HEK293T (cell line): ENCODE measurements around the gene EPX.
A peak's percentile ranks its signal among the peaks of the same experiment; 100 is the strongest.

ENCODE experiments used
- CTCF ChIA-PET: fragments of 350-600 bp; formaldehyde crosslinking; extraction: SDS; loops from one replicate; lab custom pipeline; 2021; ENCODE audit warnings: antibody characterized with exemption, inconsistent platforms; lab: Yijun Ruan, JAX
- POLR2A ChIA-PET: fragments of 350-600 bp; formaldehyde crosslinking; extraction: SDS; loops from one replicate; lab custom pipeline; 2020; ENCODE audit warnings: antibody characterized with exemption, inconsistent platforms; lab: Yijun Ruan, JAX
- DNase-seq: peaks from one replicate; pipeline ENCODE4 v3.0.0; 2012; ENCODE audit warnings: mixed read lengths; ENCODE audit errors: extremely low spot score
- ARNT ChIP-seq: fragments of 450-650 bp; IDR thresholded peaks from 2 replicates; pipeline ENCODE4 v1.6.1; 2017; ENCODE audit warnings: mild to moderate bottlenecking
- BHLHE40 ChIP-seq: fragments of 450-650 bp; IDR thresholded peaks from 2 replicates; pipeline ENCODE4 v1.6.1; 2016; ENCODE audit warnings: mild to moderate bottlenecking, moderate library complexity, borderline replicate concordance
- CTBP1 ChIP-seq: fragments of 450-650 bp; IDR thresholded peaks from 2 replicates; pipeline ENCODE4 v1.6.1; 2016; ENCODE audit warnings: borderline replicate concordance
- ELF4 ChIP-seq: fragments of 450-650 bp; IDR thresholded peaks from 2 replicates; pipeline ENCODE4 v1.6.1; 2017; ENCODE audit warnings: antibody characterized with exemption
- FOXA1 ChIP-seq: fragments of 450-650 bp; IDR thresholded peaks from 2 replicates; pipeline ENCODE4 v1.6.1; 2016; ENCODE audit warnings: mild to moderate bottlenecking
- FOXK2 ChIP-seq: fragments of 450-650 bp; IDR thresholded peaks from 2 replicates; pipeline ENCODE4 v1.6.1; 2016; ENCODE audit warnings: mild to moderate bottlenecking
- FOXM1 ChIP-seq: fragments of 450-650 bp; IDR thresholded peaks from 2 replicates; pipeline ENCODE4 v1.6.1; 2017; ENCODE audit warnings: mild to moderate bottlenecking, borderline replicate concordance
- HDGF ChIP-seq: fragments of 450-650 bp; IDR thresholded peaks from 2 replicates; pipeline ENCODE4 v1.6.1; 2017; ENCODE audit warnings: antibody characterized with exemption, borderline replicate concordance
- L3MBTL2 ChIP-seq: fragments of 450-650 bp; conservative IDR thresholded peaks from 2 replicates; pipeline ENCODE4 v1.6.1; 2016; ENCODE audit warnings: mild to moderate bottlenecking
- LEF1 ChIP-seq: fragments of 450-650 bp; IDR thresholded peaks from 2 replicates; pipeline ENCODE4 v1.6.1; 2017; ENCODE audit warnings: mild to moderate bottlenecking, borderline replicate concordance
- NFRKB ChIP-seq: fragments of 450-650 bp; IDR thresholded peaks from 2 replicates; pipeline ENCODE4 v1.6.1; 2016; ENCODE audit warnings: mild to moderate bottlenecking, moderate library complexity
- PKNOX1 ChIP-seq: fragments of 450-650 bp; IDR thresholded peaks from 2 replicates; pipeline ENCODE4 v1.6.1; 2016
- SP1 ChIP-seq: fragments of 450-650 bp; IDR thresholded peaks from 2 replicates; pipeline ENCODE4 v1.6.1; 2017
- SUZ12 ChIP-seq: fragments of 450-650 bp; IDR thresholded peaks from 2 replicates; pipeline ENCODE4 v1.6.1; 2016; ENCODE audit warnings: mild to moderate bottlenecking
- TARDBP ChIP-seq: fragments of 450-650 bp; IDR thresholded peaks from 2 replicates; pipeline ENCODE4 v1.6.1; 2016
- ZNF384 ChIP-seq: fragments of 450-650 bp; IDR thresholded peaks from 2 replicates; pipeline ENCODE4 v1.6.1; 2016

Gene EPX

GRCh38 chr17:58210922-58211321 lies 18.4 kb downstream of the EPX start:
- POLR2A ChIA-PET = no interaction called here
- no peak for DNase-seq
- no peak for TF ChIP-seq ARNT
- TF ChIP-seq ZNF384 = no peak
- no peak for TF ChIP-seq CTBP1
- no peak for TF ChIP-seq FOXA1
- TF ChIP-seq BHLHE40 = no peak
- TF ChIP-seq ELF4 = no peak
- TF ChIP-seq SP1 = no peak
- no peak for TF ChIP-seq TARDBP
- no peak for TF ChIP-seq PKNOX1
- CTCF ChIA-PET = no interaction called here

- ChIA-PET POLR2A (interaction anchor here (1.1 kb wide), 1 partner anchor 23 kb away, joined by 3 read pairs; no protein-coding TSS in a partner anchor), CTCF (interaction anchor here (0.8 to 1.4 kb wide), 3 partner anchors 15 to 34 kb away, joined by 3 to 5 read pairs (median 3); no protein-coding TSS in a partner anchor)
- TF ChIP-seq CTBP1 = no peak
- no peak for DNase-seq
Observed at GRCh38 chr17:58215685-58216084, 23.2 kb downstream of the EPX start.

DNA sequence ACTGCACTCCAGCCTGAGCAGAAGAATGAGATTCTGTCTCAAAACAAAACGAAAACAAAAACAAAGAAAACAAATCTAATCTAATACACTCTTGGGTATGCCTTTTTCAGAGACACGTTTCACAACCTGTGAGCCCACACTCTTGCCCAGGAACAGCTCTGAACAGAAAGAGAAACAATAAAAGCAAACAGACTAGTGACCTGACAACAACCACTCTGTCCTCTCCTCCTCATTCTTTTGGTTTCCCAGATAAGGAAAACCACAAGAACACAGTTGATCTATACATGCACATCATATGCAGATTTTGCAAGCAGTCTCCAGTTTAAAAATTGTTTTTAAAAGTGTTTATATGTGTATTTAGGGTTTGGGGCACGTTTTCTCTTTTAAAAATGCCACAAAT lies 25.2 kb downstream of the EPX start:
- TF ChIP-seq SUZ12 = no peak
- no peak for TF ChIP-seq LEF1
- no peak for TF ChIP-seq TARDBP
- no peak for TF ChIP-seq BHLHE40
- no peak for TF ChIP-seq FOXM1
- no peak for TF ChIP-seq SP1
- TF ChIP-seq FOXK2 = no peak
- no peak for TF ChIP-seq ARNT
- no peak for TF ChIP-seq FOXA1
- no peak for TF ChIP-seq PKNOX1
- no peak for TF ChIP-seq CTBP1
- CTCF ChIA-PET = no interaction called here
- POLR2A ChIA-PET = interaction anchor here (2.1 kb wide), 1 partner anchor 10 kb away, joined by 10 read pairs; no protein-coding TSS in a partner anchor
- no peak for DNase-seq

DNA sequence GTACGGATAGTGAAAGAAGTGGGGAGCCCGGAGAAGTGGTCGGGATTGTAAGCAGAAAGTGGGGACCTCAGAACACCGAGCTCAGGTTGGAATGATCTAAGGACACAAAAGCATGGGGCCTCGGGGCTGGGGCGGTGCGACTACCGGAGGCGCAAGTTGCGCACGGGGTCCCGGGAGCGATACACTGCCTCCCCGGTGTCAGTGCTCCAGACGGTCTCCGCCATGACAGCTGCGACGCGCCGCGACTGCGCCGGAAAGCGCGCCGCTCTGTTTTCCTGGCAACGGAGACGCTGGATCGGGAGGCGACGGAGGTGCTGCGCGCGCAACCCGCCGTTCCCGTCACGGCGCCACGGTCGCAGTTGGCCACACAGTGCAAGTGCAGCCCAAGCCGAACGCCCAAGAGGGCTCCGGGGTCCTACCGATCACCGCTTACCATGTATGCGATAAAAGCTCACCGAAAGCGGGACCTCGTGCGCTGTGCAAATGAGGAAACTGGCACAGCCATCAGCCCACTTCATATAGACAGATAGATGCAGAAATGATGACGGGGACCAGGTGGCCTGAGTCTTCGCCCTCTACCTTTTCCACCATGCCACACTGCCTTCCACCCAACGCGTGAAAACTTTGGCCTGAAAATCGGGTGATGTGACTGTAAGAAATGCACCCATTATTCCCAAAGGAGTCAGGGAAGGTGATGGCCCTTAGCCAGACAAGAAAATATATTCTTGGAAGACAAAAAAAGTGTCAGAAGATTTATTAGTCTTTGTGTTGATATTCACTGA lies 26.7 kb downstream of the EPX start, which contains the start of gene MKS1:
Gene MKS1 (minus strand): TSS at position 249 of the 782 bp plus-strand sequence. CDS start 25 bp downstream, at position 224.
- peak; percentile 100 for DNase-seq
- POLR2A ChIA-PET = interaction anchor here (0.8 to 2.1 kb wide), 10 partner anchors 8 to 296 kb away, joined by 3 to 13 read pairs (median 4); partner anchors contain the start of gene MTMR4
- TF ChIP-seq ELF4 (peak; percentile 22; the same call in 1 of the 2 replicates), HDGF (no peak), SUZ12 (no peak), L3MBTL2 (peak; percentile 97), PKNOX1 (0 out of 2 replicates have a peak, but pooled peaks have one; percentile 31), FOXA1 (no peak), LEF1 (no peak), FOXM1 (no peak)
- CTCF ChIA-PET = interaction anchor here (0.6 to 2.4 kb wide), 3 partner anchors 18 to 94 kb away, joined by 3 to 8 read pairs (median 3); no protein-coding TSS in a partner anchor

DNA sequence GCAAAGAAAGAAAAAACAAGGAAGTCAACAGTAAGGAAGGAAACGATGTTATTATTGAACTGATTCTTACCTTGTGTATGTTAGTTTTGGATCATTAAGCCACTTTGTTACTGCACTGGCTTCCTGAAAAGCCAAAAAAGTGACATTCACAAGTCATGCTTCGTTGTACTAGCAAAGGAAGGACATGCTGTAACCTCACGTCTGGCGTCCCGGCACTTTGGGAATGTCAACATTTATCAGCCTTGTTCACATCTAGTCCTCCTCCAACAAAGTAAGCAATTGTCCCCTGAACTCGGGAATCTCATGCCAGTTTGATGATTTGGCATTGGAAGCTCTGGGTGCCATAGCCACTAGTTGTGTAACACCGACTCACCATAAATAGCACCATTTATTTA lies 27.3 kb downstream of the EPX start:
- POLR2A ChIA-PET = interaction anchor here (0.9 to 2.1 kb wide), 9 partner anchors 8 to 295 kb away, joined by 3 to 13 read pairs (median 5); partner anchors contain the start of gene MTMR4

More for the DNA sequence above, 27.3 kb downstream of the EPX start:
- CTCF ChIA-PET = interaction anchor here (0.7 to 2.4 kb wide), 2 partner anchors 17 to 19 kb away, joined by 3 to 8 read pairs; no protein-coding TSS in a partner anchor
- TF ChIP-seq PKNOX1 = no peak
- no peak for TF ChIP-seq CTBP1
- no peak for TF ChIP-seq HDGF
- TF ChIP-seq SUZ12 = no peak
- no peak for TF ChIP-seq TARDBP
- TF ChIP-seq ZNF384 = no peak
- TF ChIP-seq FOXK2 = no peak
- no peak for TF ChIP-seq NFRKB
- no peak for DNase-seq
